BJ (cell line): ENCODE data around the gene CPA4. TPM values are rescaled to one million over a fixed set of nuclear protein-coding genes. Genes with fewer than 3 reads are reported as not detected.

Source experiments
- CTCF ChIA-PET: fragments of 350-600 bp; formaldehyde crosslinking; extraction: SDS; loops from one replicate; lab custom pipeline; 2021; ENCODE audit warnings: antibody characterized with exemption, inconsistent platforms; lab: Yijun Ruan, JAX
- POLR2A ChIA-PET: fragments of 300-600 bp; sonication (Branson Sonifier 250); formaldehyde crosslinking; extraction: SDS; loops from one replicate; lab custom pipeline; 2021; ENCODE audit warnings: antibody characterized with exemption; lab: Charles Lee
- DNase-seq: peaks from one replicate; pipeline ENCODE4 v3.0.0-alpha.2; 2011; ENCODE audit warnings: low read depth
- H3K27me3 ChIP-seq: 2 replicates; pipeline ENCODE4 v1.6.0; 2011; ENCODE audit warnings: low read length; ENCODE audit not compliant: control insufficient read depth, insufficient read depth
- H3K36me3 ChIP-seq: 2 replicates; pipeline ENCODE4 v1.5.1; 2011; ENCODE audit warnings: low read length; ENCODE audit not compliant: control insufficient read depth, insufficient read depth
- H3K4me3 ChIP-seq: 2 replicates; pipeline ENCODE4 v1.5.1; 2011; ENCODE audit warnings: low read depth, mild to moderate bottlenecking, control low read depth, low read length
- polyA plus RNA-seq: library from polyadenylated mRNA; depleted of rRNA; stranded (reverse); fragments of >200 nt; gene quantifications from 2 replicates; pipeline ENCODE4 v1.2.3, GENCODE V29; 2011; rRNA removed
- TF ChIP-seq, protein P1 (sequence below): IDR thresholded peaks from 2 replicates; pipeline ENCODE4 v1.5.1; 2011; ENCODE audit warnings: low read depth, mild to moderate bottlenecking, control low read depth, inconsistent platforms, low read length, moderate library complexity; ENCODE audit not compliant: insufficient read depth

CPA4 gene
- polyA plus RNA-seq, 1 experiment: 52.5 TPM

DNA sequence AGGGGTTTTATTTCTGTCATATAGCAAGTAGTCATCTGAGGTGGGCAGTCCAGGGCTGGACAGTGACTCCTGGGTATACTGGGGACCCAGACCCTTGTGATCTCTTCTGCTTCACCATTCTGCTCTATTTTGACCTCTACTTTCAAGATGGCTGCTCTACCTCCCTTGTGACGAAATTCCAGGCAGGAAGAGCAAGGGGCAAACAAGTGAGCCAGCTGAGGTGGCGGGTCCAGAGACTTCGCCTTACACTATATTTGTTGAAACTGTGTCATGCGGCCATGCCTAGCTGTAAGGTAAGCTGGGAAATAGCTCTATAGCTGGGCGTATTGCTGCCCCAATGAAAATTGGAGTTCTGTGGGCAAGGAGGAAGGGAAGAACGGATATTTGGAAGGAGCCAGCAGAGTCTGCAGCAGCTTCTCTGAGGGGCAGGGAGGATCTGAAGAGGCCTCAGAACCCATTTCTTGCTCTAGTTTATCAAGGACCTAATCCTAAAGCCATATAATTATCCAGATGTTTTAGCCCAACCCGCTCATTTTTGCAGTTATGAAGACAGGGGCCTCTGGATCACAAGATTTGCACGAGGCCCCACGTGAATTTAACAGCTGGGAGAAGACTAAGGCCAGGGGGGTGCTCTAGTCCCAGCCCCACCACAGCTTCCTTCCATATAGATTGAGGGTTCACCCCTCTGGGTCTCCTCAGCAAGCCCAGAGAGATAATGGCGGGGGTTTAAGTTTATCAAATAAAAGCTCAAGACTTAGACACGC, 79.6 kb downstream of the CPA4 start:
- TF ChIP-seq, protein P1, sequence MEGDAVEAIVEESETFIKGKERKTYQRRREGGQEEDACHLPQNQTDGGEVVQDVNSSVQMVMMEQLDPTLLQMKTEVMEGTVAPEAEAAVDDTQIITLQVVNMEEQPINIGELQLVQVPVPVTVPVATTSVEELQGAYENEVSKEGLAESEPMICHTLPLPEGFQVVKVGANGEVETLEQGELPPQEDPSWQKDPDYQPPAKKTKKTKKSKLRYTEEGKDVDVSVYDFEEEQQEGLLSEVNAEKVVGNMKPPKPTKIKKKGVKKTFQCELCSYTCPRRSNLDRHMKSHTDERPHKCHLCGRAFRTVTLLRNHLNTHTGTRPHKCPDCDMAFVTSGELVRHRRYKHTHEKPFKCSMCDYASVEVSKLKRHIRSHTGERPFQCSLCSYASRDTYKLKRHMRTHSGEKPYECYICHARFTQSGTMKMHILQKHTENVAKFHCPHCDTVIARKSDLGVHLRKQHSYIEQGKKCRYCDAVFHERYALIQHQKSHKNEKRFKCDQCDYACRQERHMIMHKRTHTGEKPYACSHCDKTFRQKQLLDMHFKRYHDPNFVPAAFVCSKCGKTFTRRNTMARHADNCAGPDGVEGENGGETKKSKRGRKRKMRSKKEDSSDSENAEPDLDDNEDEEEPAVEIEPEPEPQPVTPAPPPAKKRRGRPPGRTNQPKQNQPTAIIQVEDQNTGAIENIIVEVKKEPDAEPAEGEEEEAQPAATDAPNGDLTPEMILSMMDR: no peak
- ChIA-PET POLR2A (no interaction called here), CTCF (interaction anchor here (1.0 to 1.5 kb wide), 2 partner anchors 9 to 20 kb away, joined by 3 read pairs; no protein-coding TSS in a partner anchor)
- Histone ChIP-seq H3K4me3 (no peak overlapping the region), H3K27me3 (no peaks in the 10 kb centered on the region), H3K36me3 (no peaks in the 10 kb centered on the region)
- DNase-seq: no peak

Other genes with a start within 250 kb of the CPA4 start
- gene ZC3HC1, start 241.8 kb upstream of the CPA4 start, polyA plus RNA-seq: 23.2 and 24.8 TPM in 2 replicates
- gene KLHDC10, start 222.6 kb upstream of the CPA4 start, polyA plus RNA-seq: 15.9 and 23.4 TPM in 2 replicates
- gene TMEM209, start 87.8 kb upstream of the CPA4 start, polyA plus RNA-seq: 15.5 and 19.2 TPM in 2 replicates
- 0.06 TPM in 1 of 2 replicates, not detected in the other for gene SSMEM1, start 85.3 kb upstream of the CPA4 start, polyA plus RNA-seq
- gene CPA2, start 26.3 kb upstream of the CPA4 start, polyA plus RNA-seq: not detected in 2 replicates
- gene CPA5, start 51.7 kb downstream of the CPA4 start, polyA plus RNA-seq: 0.06 and 0.15 TPM in 2 replicates
- gene CPA1, start 87.3 kb downstream of the CPA4 start, polyA plus RNA-seq: 0.10 TPM in 1 of 2 replicates, not detected in the other
- 24.2 and 24.5 TPM in 2 replicates for gene CEP41, start 147.9 kb downstream of the CPA4 start, polyA plus RNA-seq
- gene MEST, start 198.9 kb downstream of the CPA4 start, polyA plus RNA-seq: 122 and 133 TPM in 2 replicates